Prostate gland (tissue), 2 donors: Measurements from ENCODE around the gene LAMA4.

Source experiments
- POLR2A ChIP-seq: fragments of 450-650 bp; IDR thresholded peaks from one replicate; pipeline ENCODE4 v1.6.1; 2016; ENCODE audit warnings: antibody characterized with exemption, mild to moderate bottlenecking
- POLR2AphosphoS5 ChIP-seq: sonication (generic); formaldehyde crosslinking; IDR thresholded peaks from one replicate; pipeline ENCODE4 v1.6.1; 2017; ENCODE audit warnings: antibody characterized with exemption
- TF ChIP-seq, protein P1 (sequence below), 4 experiments: fragments of 200-600 bp in 2 of 4; fragments of 450-650 bp in 2 of 4; sonication (generic) in 2 of 4; IDR thresholded peaks; 1 replicate in 3 of 4; 2 replicates in 1 of 4; pipeline ENCODE4 v1.5.1; 2016 to 2019; ENCODE audit warnings: antibody characterized with exemption in 4 of 4, mild to moderate bottlenecking in 2 of 4, moderate library complexity in 2 of 4

DNA sequence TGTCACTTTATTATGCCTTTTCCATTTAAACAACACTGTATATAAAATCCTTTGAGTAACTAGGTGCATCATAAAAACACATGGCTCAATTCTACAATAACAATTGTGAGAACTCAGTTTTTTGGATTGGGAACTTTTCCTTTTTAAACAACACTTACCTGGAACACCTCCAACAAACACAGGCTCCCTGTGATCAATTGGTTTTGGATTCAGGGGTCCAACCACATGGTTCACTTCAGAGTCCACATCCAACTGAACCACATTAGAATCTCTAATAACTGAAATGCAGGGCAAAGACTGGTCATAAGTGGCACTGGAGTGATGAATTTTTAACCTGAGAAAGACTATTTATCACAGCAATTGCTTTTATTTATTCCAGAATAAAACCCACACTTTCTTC, 140.4 kb downstream of the LAMA4 start:
- TF ChIP-seq, protein P1, sequence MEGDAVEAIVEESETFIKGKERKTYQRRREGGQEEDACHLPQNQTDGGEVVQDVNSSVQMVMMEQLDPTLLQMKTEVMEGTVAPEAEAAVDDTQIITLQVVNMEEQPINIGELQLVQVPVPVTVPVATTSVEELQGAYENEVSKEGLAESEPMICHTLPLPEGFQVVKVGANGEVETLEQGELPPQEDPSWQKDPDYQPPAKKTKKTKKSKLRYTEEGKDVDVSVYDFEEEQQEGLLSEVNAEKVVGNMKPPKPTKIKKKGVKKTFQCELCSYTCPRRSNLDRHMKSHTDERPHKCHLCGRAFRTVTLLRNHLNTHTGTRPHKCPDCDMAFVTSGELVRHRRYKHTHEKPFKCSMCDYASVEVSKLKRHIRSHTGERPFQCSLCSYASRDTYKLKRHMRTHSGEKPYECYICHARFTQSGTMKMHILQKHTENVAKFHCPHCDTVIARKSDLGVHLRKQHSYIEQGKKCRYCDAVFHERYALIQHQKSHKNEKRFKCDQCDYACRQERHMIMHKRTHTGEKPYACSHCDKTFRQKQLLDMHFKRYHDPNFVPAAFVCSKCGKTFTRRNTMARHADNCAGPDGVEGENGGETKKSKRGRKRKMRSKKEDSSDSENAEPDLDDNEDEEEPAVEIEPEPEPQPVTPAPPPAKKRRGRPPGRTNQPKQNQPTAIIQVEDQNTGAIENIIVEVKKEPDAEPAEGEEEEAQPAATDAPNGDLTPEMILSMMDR (IDR thresholded peaks at IDR 0.05) = no peak
- TF ChIP-seq POLR2AphosphoS5 (no peak), POLR2A (no peak)
